PC-9 (cell line): Measurements from ENCODE around the gene FAM184A. TPM values are rescaled to one million over a fixed set of nuclear protein-coding genes. Genes with fewer than 3 reads are reported as not detected.

Source experiments
- BruUV-seq: library from RNA; stranded (reverse); fragments of 400-500 nt; replicated peaks from 2 replicates; lab custom pipeline; 2021; lab: Mats Ljungman, UMichigan
- CTCF ChIA-PET: fragments of 300-600 bp; sonication (Branson Sonifier 250); formaldehyde crosslinking; loops from one replicate; lab custom pipeline; 2022; ENCODE audit warnings: antibody characterized with exemption; lab: Charles Lee
- POLR2A ChIA-PET: fragments of 300-600 bp; sonication (Branson Sonifier 250); formaldehyde crosslinking; loops from one replicate; lab custom pipeline; 2022; ENCODE audit warnings: antibody characterized with exemption; ENCODE audit not compliant: unreplicated experiment; lab: Charles Lee
- DNase-seq, 2 experiments: peaks; one replicate each; pipeline versions ENCODE4 v3.0.0 to v3.0.0-alpha.2; 2015 to 2022; ENCODE audit warnings: mixed read lengths in 1 of 2
- H2AFZ ChIP-seq: fragments of 200-600 bp; sonication (generic); 2 replicates; pipeline ENCODE4 v1.8.1; 2017; ENCODE audit warnings: antibody characterized with exemption
- H3F3A ChIP-seq: fragments of 200-600 bp; sonication (generic); 2 replicates; pipeline ENCODE4 v1.8.1; 2017; ENCODE audit warnings: antibody characterized with exemption, mild to moderate bottlenecking, low read depth; ENCODE audit not compliant: insufficient read depth
- H3K27ac ChIP-seq: fragments of 200-600 bp; sonication (generic); 2 replicates; pipeline ENCODE4 v1.6.1; 2016; ENCODE audit warnings: mixed run types
- H3K27me3 ChIP-seq: fragments of 200-600 bp; sonication (generic); 2 replicates; pipeline ENCODE4 v1.6.1; 2016; ENCODE audit warnings: low read depth, mixed run types; ENCODE audit not compliant: insufficient read depth
- H3K36me3 ChIP-seq: fragments of 200-600 bp; sonication (generic); 2 replicates; pipeline ENCODE4 v1.6.1; 2016; ENCODE audit warnings: low read depth, mixed run types
- H3K4me1 ChIP-seq: fragments of 200-600 bp; sonication (generic); replicated peaks from 2 replicates; pipeline ENCODE4 v1.6.1; 2016; ENCODE audit warnings: mixed run types; ENCODE audit not compliant: insufficient read depth
- H3K4me2 ChIP-seq: fragments of 200-600 bp; sonication (generic); 2 replicates; pipeline ENCODE4 v1.6.1; 2017; ENCODE audit warnings: mixed run types
- H3K4me3 ChIP-seq: fragments of 200-600 bp; sonication (generic); 2 replicates; pipeline ENCODE4 v1.6.1; 2016; ENCODE audit warnings: mixed run types
- H3K79me2 ChIP-seq: fragments of 200-600 bp; sonication (generic); 2 replicates; pipeline ENCODE4 v1.6.1; 2017; ENCODE audit warnings: low read depth, mixed run types
- H3K9me2 ChIP-seq: fragments of 200-600 bp; sonication (generic); 2 replicates; pipeline ENCODE4 v1.8.1; 2017; ENCODE audit warnings: mild to moderate bottlenecking; ENCODE audit not compliant: insufficient read depth
- H3K9me3 ChIP-seq: fragments of 200-600 bp; sonication (generic); 2 replicates; pipeline ENCODE4 v1.8.1; 2016; ENCODE audit warnings: low read depth; ENCODE audit not compliant: insufficient read depth
- H4K20me1 ChIP-seq: fragments of 200-600 bp; sonication (generic); 2 replicates; pipeline ENCODE4 v1.8.1; 2017; ENCODE audit not compliant: insufficient read depth
- EZH2 ChIP-seq: fragments of 200-600 bp; sonication (generic); IDR thresholded peaks from 2 replicates; pipeline ENCODE4 v1.8.0; 2017; ENCODE audit warnings: antibody characterized with exemption, low read depth
- intact Hi-C: fragments of 100-400 bp; cut with micrococcal nuclease; formaldehyde crosslinking; loops from one replicate; pipeline ENCODE4 v1.10.0; 2022; ENCODE audit not compliant: unreplicated experiment
- total RNA-seq: library from RNA; stranded (reverse); gene quantifications from 2 replicates; pipeline ENCODE4 v1.2.3, GENCODE V29; 2021
- TF ChIP-seq, protein P1 (sequence below): fragments of 200-600 bp; sonication (generic); conservative IDR thresholded peaks from 2 replicates; pipeline ENCODE4 v1.6.1; 2017; ENCODE audit warnings: mixed run types, antibody characterized with exemption, mild to moderate bottlenecking, moderate library complexity

Gene FAM184A
- total RNA-seq, 1 experiment from 2014 or later, result 0.85 TPM

DNA sequence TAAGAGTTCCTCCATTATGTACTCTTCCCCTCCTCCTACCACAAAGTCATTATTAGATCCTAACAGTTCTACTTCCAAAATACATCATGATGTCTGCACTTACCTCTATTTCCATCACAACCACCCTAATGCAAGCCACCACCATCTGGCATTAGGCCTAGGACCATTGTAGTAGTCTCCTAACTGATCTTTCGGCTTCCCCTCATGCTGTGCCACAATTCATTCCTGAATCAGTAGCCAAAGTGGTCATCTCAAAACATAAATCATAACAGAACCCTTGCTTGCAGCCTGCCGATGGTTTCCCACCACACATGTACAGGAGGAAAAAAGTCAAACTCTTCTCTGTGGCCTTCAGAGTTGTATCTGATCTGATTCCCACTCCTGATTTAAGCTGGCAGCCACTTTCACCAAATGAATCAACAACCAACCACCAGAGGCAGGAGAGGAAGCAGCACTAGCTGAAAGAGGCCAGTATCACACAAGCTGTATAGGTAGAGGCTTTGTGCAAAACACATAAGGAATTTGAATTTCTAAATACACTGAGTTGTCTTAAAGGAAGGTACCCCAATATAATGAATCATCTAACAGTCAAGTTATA lies 26.1 kb downstream of the FAM184A start:
- no peak overlapping the region for H3K27ac ChIP-seq
- POLR2A ChIA-PET, result no interaction called here
- no peaks in the 10 kb centered on the region for H3F3A ChIP-seq
- no peaks in the 10 kb centered on the region for H3K36me3 ChIP-seq
- no peaks in the 10 kb centered on the region for H4K20me1 ChIP-seq
- H3K27me3 ChIP-seq, result no peaks in the 10 kb centered on the region
- no peak overlapping the region for H2AFZ ChIP-seq
- CTCF ChIA-PET, result no interaction called here
- no peaks in the 10 kb centered on the region for H3K9me2 ChIP-seq
- no peak for DNase-seq
- intact Hi-C loops, result no loop called here
- no peaks in the 10 kb centered on the region for H3K79me2 ChIP-seq
- H3K4me2 ChIP-seq, result no peak overlapping the region
- TF ChIP-seq, protein P1, sequence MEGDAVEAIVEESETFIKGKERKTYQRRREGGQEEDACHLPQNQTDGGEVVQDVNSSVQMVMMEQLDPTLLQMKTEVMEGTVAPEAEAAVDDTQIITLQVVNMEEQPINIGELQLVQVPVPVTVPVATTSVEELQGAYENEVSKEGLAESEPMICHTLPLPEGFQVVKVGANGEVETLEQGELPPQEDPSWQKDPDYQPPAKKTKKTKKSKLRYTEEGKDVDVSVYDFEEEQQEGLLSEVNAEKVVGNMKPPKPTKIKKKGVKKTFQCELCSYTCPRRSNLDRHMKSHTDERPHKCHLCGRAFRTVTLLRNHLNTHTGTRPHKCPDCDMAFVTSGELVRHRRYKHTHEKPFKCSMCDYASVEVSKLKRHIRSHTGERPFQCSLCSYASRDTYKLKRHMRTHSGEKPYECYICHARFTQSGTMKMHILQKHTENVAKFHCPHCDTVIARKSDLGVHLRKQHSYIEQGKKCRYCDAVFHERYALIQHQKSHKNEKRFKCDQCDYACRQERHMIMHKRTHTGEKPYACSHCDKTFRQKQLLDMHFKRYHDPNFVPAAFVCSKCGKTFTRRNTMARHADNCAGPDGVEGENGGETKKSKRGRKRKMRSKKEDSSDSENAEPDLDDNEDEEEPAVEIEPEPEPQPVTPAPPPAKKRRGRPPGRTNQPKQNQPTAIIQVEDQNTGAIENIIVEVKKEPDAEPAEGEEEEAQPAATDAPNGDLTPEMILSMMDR, result no peak
- TF ChIP-seq EZH2, result no peak
- no TSS peak for BruUV-seq
- no peaks in the 10 kb centered on the region for H3K4me1 ChIP-seq
- H3K9me3 ChIP-seq, result no peaks in the 10 kb centered on the region
- no peak overlapping the region for H3K4me3 ChIP-seq

DNA sequence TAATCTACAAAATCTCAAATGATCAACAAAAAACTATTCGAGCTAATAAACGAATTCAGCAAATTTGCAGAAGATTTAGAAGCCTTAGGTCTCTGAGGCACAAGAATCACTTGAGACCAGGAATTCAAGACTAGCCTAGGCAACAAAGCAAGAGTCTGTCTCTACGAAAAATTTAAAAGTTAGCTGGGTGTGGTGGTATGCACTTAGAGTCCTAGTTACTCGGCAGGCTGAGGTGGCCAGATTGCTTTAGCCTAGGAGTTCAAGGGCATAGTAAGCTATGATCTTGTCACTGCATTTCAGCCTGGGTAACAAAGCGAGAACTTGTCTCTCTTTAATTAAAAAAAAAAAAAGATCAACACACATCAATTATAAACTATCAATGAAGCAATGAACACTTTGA lies 34.2 kb downstream of the FAM184A start:
- H3K4me2 ChIP-seq, result no peak overlapping the region
- no peaks in the 10 kb centered on the region for H3K79me2 ChIP-seq
- H3K9me3 ChIP-seq, result no peaks in the 10 kb centered on the region
- no TSS peak for BruUV-seq
- intact Hi-C loops, result no loop called here
- POLR2A ChIA-PET, result no interaction called here
- H3F3A ChIP-seq, result no peaks in the 10 kb centered on the region
- no peak for TF ChIP-seq EZH2
- TF ChIP-seq, protein P1, result no peak
- H3K36me3 ChIP-seq, result no peaks in the 10 kb centered on the region
- CTCF ChIA-PET, result no interaction called here
- no peaks in the 10 kb centered on the region for H4K20me1 ChIP-seq
- H3K4me1 ChIP-seq, result no peaks in the 10 kb centered on the region
- no peaks in the 10 kb centered on the region for H3K27me3 ChIP-seq
- no peaks in the 10 kb centered on the region for H3K9me2 ChIP-seq
- DNase-seq, result no peak
- H2AFZ ChIP-seq, result no peak overlapping the region
- no peak overlapping the region for H3K27ac ChIP-seq
- H3K4me3 ChIP-seq, result no peak overlapping the region

DNA sequence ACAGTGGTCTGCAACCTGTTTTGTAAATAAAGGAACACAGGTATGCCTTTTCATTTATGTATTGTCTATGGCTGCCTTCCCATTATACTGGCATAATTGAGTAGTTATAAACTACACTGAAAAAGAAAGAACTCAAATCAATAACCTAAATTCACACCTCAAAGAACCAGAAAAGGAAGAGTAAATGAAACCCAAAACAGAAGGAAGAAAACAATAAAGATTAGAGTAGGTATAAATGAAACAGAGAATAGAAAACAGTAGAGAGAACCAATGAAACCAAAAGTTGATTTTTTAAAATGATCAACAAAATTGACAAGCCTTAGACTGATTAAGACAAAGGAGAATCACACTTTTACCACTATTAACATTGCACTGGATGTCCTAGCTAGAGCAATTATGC lies 34.7 kb downstream of the FAM184A start:
- H4K20me1 ChIP-seq, result no peaks in the 10 kb centered on the region
- POLR2A ChIA-PET, result no interaction called here
- H3K79me2 ChIP-seq, result no peaks in the 10 kb centered on the region
- H3K9me2 ChIP-seq, result no peaks in the 10 kb centered on the region
- no peaks in the 10 kb centered on the region for H3F3A ChIP-seq
- no peak for DNase-seq
- no TSS peak for BruUV-seq
- no peaks in the 10 kb centered on the region for H3K9me3 ChIP-seq
- no peak overlapping the region for H3K27ac ChIP-seq
- no peaks in the 10 kb centered on the region for H3K27me3 ChIP-seq
- TF ChIP-seq, protein P1, result no peak
- TF ChIP-seq EZH2, result no peak
- CTCF ChIA-PET, result no interaction called here
- no peak overlapping the region for H3K4me3 ChIP-seq
- intact Hi-C loops, result no loop called here
- H2AFZ ChIP-seq, result no peak overlapping the region
- H3K36me3 ChIP-seq, result no peaks in the 10 kb centered on the region
- H3K4me2 ChIP-seq, result no peak overlapping the region
- no peaks in the 10 kb centered on the region for H3K4me1 ChIP-seq
